Measurements from ENCODE around the gene DNM3. TPM values are rescaled to one million over a fixed set of nuclear protein-coding genes. Genes with fewer than 3 reads are reported as not detected.

DNM3 gene
- total and polyA plus RNA-seq, 2 experiments from 2014 or later: 5.2 to 12.2 TPM

DNA sequence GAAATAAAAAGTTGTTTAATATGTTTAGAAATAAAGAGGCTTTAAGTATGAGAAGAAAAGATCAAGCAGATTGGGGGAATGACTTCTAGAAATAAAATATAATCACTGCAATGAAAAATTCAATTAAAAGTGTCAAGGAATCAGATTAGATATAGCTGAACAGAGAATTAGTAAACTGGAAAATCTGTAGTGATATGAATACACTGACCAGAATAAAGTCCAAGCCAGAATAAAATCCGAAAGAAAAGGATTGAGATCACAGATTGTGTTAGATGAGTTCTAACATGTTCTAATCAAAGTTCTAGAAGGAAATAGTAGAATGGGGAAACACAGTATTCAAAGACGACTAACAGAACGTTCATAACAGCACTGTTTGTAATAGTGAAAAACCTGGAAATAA, 506.1 kb downstream of the DNM3 start:
- Mint-ChIP-seq H3K4me1 (peaks cover 18% of the 10 kb centered on the region), H3K9me3 (peaks cover 14% of the 10 kb centered on the region), H3K27me3 (ENCODE audit: insufficient read depth, low read depth, poor library complexity) (no peaks in the 10 kb centered on the region), H3K36me3 (ENCODE audit: low read depth) (peaks cover 17% of the 10 kb centered on the region), H3K4me3 (no peak overlapping the region), H3K27ac (no peak overlapping the region)
- Histone ChIP-seq H3K9me2 (ENCODE audit: insufficient read depth) (no peaks in the 10 kb centered on the region), H3K4me1 (ENCODE audit: insufficient read depth) (peaks cover 19% of the 10 kb centered on the region), H3K27me3 (ENCODE audit: insufficient read depth) (no peaks in the 10 kb centered on the region), H3K79me2 (replicated peaks; ENCODE audit: insufficient read depth) (no peaks in the 10 kb centered on the region), H3K36me3 (ENCODE audit: insufficient read depth) (no peaks in the 10 kb centered on the region), H3K4me2 (no peak overlapping the region), H3K4me3 (no peak overlapping the region), H2AFZ (no peak overlapping the region), H4K20me1 (replicated peaks; ENCODE audit: insufficient read depth) (no peaks in the 10 kb centered on the region), H3K27ac (ENCODE audit: low read depth) (no peak overlapping the region), H3F3A (replicated peaks; ENCODE audit: low read depth) (no peaks in the 10 kb centered on the region)
- TF ChIP-seq CTCF (conservative IDR thresholded peaks at IDR 0.05; ENCODE audit: low read depth in 2 of 2) (no peak), STAT1 (IDR thresholded peaks at IDR 0.05; ENCODE audit: unreplicated experiment) (no peak), CREB1 (CRISPR knock-in tag; IDR thresholded peaks at IDR 0.05; ENCODE audit: low read depth) (no peak), EZH2 (IDR thresholded peaks at IDR 0.05; ENCODE audit: low read depth, unreplicated experiment) (no peak), JUNB (IDR thresholded peaks at IDR 0.05; ENCODE audit: unreplicated experiment) (no peak), EZH2phosphoT487 (IDR thresholded peaks at IDR 0.05; ENCODE audit: unreplicated experiment) (no peak), ETS1 (IDR thresholded peaks at IDR 0.05) (no peak), ZNF331 (CRISPR knock-in tag; IDR thresholded peaks at IDR 0.05; ENCODE audit: low read depth) (no peak), ZNF114 (CRISPR knock-in tag; IDR thresholded peaks at IDR 0.05) (no peak), NANOG (IDR thresholded peaks at IDR 0.05; ENCODE audit: borderline replicate concordance) (no peak), POLR2AphosphoS5 (IDR thresholded peaks at IDR 0.05; ENCODE audit: low read depth) (no peak), REST (IDR thresholded peaks at IDR 0.05; ENCODE audit: unreplicated experiment) (no peak)
- TF ChIP-seq, protein P1, sequence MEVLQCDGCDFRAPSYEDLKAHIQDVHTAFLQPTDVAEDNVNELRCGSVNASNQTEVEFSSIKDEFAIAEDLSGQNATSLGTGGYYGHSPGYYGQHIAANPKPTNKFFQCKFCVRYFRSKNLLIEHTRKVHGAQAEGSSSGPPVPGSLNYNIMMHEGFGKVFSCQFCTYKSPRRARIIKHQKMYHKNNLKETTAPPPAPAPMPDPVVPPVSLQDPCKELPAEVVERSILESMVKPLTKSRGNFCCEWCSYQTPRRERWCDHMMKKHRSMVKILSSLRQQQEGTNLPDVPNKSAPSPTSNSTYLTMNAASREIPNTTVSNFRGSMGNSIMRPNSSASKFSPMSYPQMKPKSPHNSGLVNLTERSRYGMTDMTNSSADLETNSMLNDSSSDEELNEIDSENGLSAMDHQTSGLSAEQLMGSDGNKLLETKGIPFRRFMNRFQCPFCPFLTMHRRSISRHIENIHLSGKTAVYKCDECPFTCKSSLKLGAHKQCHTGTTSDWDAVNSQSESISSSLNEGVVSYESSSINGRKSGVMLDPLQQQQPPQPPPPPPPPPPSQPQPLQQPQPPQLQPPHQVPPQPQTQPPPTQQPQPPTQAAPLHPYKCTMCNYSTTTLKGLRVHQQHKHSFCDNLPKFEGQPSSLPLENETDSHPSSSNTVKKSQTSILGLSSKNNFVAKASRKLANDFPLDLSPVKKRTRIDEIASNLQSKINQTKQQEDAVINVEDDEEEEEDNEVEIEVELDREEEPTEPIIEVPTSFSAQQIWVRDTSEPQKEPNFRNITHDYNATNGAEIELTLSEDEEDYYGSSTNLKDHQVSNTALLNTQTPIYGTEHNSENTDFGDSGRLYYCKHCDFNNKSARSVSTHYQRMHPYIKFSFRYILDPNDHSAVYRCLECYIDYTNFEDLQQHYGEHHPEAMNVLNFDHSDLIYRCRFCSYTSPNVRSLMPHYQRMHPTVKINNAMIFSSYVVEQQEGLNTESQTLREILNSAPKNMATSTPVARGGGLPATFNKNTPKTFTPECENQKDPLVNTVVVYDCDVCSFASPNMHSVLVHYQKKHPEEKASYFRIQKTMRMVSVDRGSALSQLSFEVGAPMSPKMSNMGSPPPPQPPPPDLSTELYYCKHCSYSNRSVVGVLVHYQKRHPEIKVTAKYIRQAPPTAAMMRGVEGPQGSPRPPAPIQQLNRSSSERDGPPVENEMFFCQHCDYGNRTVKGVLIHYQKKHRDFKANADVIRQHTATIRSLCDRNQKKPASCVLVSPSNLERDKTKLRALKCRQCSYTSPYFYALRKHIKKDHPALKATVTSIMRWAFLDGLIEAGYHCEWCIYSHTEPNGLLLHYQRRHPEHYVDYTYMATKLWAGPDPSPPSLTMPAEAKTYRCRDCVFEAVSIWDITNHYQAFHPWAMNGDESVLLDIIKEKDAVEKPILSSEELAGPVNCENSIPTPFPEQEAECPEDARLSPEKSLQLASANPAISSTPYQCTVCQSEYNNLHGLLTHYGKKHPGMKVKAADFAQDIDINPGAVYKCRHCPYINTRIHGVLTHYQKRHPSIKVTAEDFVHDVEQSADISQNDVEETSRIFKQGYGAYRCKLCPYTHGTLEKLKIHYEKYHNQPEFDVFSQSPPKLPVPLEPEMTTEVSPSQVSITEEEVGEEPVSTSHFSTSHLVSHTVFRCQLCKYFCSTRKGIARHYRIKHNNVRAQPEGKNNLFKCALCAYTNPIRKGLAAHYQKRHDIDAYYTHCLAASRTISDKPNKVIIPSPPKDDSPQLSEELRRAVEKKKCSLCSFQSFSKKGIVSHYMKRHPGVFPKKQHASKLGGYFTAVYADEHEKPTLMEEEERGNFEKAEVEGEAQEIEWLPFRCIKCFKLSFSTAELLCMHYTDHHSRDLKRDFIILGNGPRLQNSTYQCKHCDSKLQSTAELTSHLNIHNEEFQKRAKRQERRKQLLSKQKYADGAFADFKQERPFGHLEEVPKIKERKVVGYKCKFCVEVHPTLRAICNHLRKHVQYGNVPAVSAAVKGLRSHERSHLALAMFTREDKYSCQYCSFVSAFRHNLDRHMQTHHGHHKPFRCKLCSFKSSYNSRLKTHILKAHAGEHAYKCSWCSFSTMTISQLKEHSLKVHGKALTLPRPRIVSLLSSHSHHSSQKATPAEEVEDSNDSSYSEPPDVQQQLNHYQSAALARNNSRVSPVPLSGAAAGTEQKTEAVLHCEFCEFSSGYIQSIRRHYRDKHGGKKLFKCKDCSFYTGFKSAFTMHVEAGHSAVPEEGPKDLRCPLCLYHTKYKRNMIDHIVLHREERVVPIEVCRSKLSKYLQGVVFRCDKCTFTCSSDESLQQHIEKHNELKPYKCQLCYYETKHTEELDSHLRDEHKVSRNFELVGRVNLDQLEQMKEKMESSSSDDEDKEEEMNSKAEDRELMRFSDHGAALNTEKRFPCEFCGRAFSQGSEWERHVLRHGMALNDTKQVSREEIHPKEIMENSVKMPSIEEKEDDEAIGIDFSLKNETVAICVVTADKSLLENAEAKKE (CRISPR knock-in tag; IDR thresholded peaks at IDR 0.05): no peak
- no peak for DNase-seq (ENCODE audit: low spot score)
- no peak for ATAC-seq
